Measurements from ENCODE around the gene WWOX. TPM values are rescaled to one million over a fixed set of nuclear protein-coding genes. Genes with fewer than 3 reads are reported as not detected.

WWOX gene
- total and polyA plus RNA-seq, 3 experiments from 2014 or later, result 17.2 to 18.6 (median 18.2) TPM

DNA sequence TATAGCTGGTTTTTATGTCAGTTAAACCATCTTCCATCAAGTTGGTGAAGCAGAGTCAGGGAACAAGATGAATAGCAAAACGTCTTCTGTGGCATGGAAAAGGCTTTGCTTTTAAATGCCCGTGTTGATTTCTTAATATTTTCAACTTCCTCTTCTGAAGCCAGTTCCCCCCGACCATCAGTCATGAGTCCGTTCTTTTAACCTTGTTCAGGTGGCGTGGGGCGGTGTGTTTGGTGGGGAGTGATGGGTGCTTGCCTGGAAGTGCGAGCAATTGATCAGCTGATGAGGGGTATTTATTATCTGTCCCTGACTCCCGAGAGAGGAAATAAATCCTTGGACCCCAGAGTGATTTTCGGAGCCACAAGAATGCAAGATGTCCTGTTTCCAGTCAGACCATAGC is 147.1 kb downstream of the WWOX start:
- ChIA-PET POLR2A (no interaction called here), CTCF (no interaction called here)
- H3K27me3 ChIP-seq (ENCODE audit: insufficient read depth, low read length, poor library complexity, severe bottlenecking), result no peaks in the 10 kb centered on the region
- no peaks in the 10 kb centered on the region for H3K4me1 ChIP-seq (ENCODE audit: insufficient read depth, low read length)
- Mint-ChIP-seq H3K9me3 (peaks cover 0 to 4% (median 0%) of the 10 kb centered on the region in 5 donors), H3K4me3 (no peak overlapping the region), H3K27me3 (no peaks in the 10 kb centered on the region), H3K4me1 (peaks cover 4 to 16% (median 16%) of the 10 kb centered on the region in 3 donors), H3K27ac (no peak overlapping the region), H3K36me3 (peaks cover 0 to 9% (median 3%) of the 10 kb centered on the region in 3 donors)
- no peaks in the 10 kb centered on the region for H3K9me3 ChIP-seq (ENCODE audit: low read length)
- no peak overlapping the region for H3K27ac ChIP-seq (ENCODE audit: low read depth, low read length)
- no peaks in the 10 kb centered on the region for H3K36me3 ChIP-seq (ENCODE audit: insufficient read depth, low read length)
- DNase-seq, result no peak
- no peak overlapping the region for H3K4me3 ChIP-seq (ENCODE audit: low read length)

GRCh38 chr16:78249056-78249455 is 149.6 kb downstream of the WWOX start:
- CTCF ChIA-PET, result no interaction called here
- peaks cover 5 to 16% (median 16%) of the 10 kb centered on the region in 3 donors for H3K4me1 Mint-ChIP-seq
- Histone ChIP-seq H3K36me3 (ENCODE audit: insufficient read depth, low read length) (no peaks in the 10 kb centered on the region), H3K9me3 (ENCODE audit: low read length) (no peaks in the 10 kb centered on the region), H3K4me3 (ENCODE audit: low read length) (no peak overlapping the region), H3K27ac (ENCODE audit: low read depth, low read length) (no peak overlapping the region), H3K4me1 (ENCODE audit: insufficient read depth, low read length) (no peaks in the 10 kb centered on the region), H3K27me3 (ENCODE audit: insufficient read depth, low read length, poor library complexity, severe bottlenecking) (no peaks in the 10 kb centered on the region)
- no peak for DNase-seq
- no peak overlapping the region for H3K4me3 Mint-ChIP-seq
- H3K36me3 Mint-ChIP-seq, result peaks cover 0 to 9% (median 3%) of the 10 kb centered on the region in 3 donors
- POLR2A ChIA-PET, result no interaction called here
- no peak overlapping the region for H3K27ac Mint-ChIP-seq
- H3K9me3 Mint-ChIP-seq, result peaks cover 0 to 1% (median 0%) of the 10 kb centered on the region in 5 donors
- H3K27me3 Mint-ChIP-seq, result no peaks in the 10 kb centered on the region

- ChIA-PET CTCF (no interaction called here), POLR2A (no interaction called here)
- Mint-ChIP-seq H3K27me3 (no peaks in the 10 kb centered on the region), H3K27ac (no peak overlapping the region), H3K4me1 (peaks cover 5 to 16% (median 16%) of the 10 kb centered on the region in 3 donors), H3K4me3 (no peak overlapping the region), H3K36me3 (peaks cover 0 to 9% (median 3%) of the 10 kb centered on the region in 3 donors), H3K9me3 (peaks cover 0 to 1% (median 0%) of the 10 kb centered on the region in 5 donors)
- no peaks in the 10 kb centered on the region for H3K4me1 ChIP-seq (ENCODE audit: insufficient read depth, low read length)
- H3K4me3 ChIP-seq (ENCODE audit: low read length), result no peak overlapping the region
- H3K27me3 ChIP-seq (ENCODE audit: insufficient read depth, low read length, poor library complexity, severe bottlenecking), result no peaks in the 10 kb centered on the region
- no peaks in the 10 kb centered on the region for H3K36me3 ChIP-seq (ENCODE audit: insufficient read depth, low read length)
- H3K9me3 ChIP-seq (ENCODE audit: low read length), result no peaks in the 10 kb centered on the region
- no peak for DNase-seq
- no peak overlapping the region for H3K27ac ChIP-seq (ENCODE audit: low read depth, low read length)
Observed at GRCh38 chr16:78249832-78250231, 150.4 kb downstream of the WWOX start.

GRCh38 chr16:78251115-78251514 is 151.7 kb downstream of the WWOX start:
- DNase-seq, result no peak
- H3K4me3 Mint-ChIP-seq, result no peak overlapping the region
- no peaks in the 10 kb centered on the region for H3K4me1 ChIP-seq (ENCODE audit: insufficient read depth, low read length)

GRCh38 chr16:78252757-78253156 is 153.3 kb downstream of the WWOX start:
- Mint-ChIP-seq H3K9me3 (peaks cover 0 to 1% (median 0%) of the 10 kb centered on the region in 5 donors), H3K4me3 (no peak overlapping the region), H3K27me3 (no peaks in the 10 kb centered on the region), H3K36me3 (peaks cover 0 to 8% (median 5%) of the 10 kb centered on the region in 3 donors), H3K4me1 (peaks cover 5 to 16% (median 16%) of the 10 kb centered on the region in 3 donors), H3K27ac (no peak overlapping the region)
- POLR2A ChIA-PET, result no interaction called here
- no peak overlapping the region for H3K4me3 ChIP-seq (ENCODE audit: low read length)
- H3K9me3 ChIP-seq (ENCODE audit: low read length), result no peaks in the 10 kb centered on the region
- CTCF ChIA-PET, result no interaction called here
- no peaks in the 10 kb centered on the region for H3K36me3 ChIP-seq (ENCODE audit: insufficient read depth, low read length)
- no peaks in the 10 kb centered on the region for H3K27me3 ChIP-seq (ENCODE audit: insufficient read depth, low read length, poor library complexity, severe bottlenecking)
- no peaks in the 10 kb centered on the region for H3K4me1 ChIP-seq (ENCODE audit: insufficient read depth, low read length)
- no peak overlapping the region for H3K27ac ChIP-seq (ENCODE audit: low read depth, low read length)
- no peak for DNase-seq

More at GRCh38 chr16:78251115-78251514, 151.7 kb downstream of the WWOX start:
- Mint-ChIP-seq H3K9me3 (peaks cover 0 to 1% (median 0%) of the 10 kb centered on the region in 5 donors), H3K27me3 (no peaks in the 10 kb centered on the region), H3K36me3 (peaks cover 0 to 12% (median 3%) of the 10 kb centered on the region in 3 donors), H3K27ac (no peak overlapping the region), H3K4me1 (peaks cover 5 to 16% (median 16%) of the 10 kb centered on the region in 3 donors)
- POLR2A ChIA-PET, result no interaction called here
- no peaks in the 10 kb centered on the region for H3K9me3 ChIP-seq (ENCODE audit: low read length)
- H3K27me3 ChIP-seq (ENCODE audit: insufficient read depth, low read length, poor library complexity, severe bottlenecking), result no peaks in the 10 kb centered on the region
- CTCF ChIA-PET, result no interaction called here
- no peak overlapping the region for H3K4me3 ChIP-seq (ENCODE audit: low read length)
- H3K27ac ChIP-seq (ENCODE audit: low read depth, low read length), result no peak overlapping the region
- no peaks in the 10 kb centered on the region for H3K36me3 ChIP-seq (ENCODE audit: insufficient read depth, low read length)

GRCh38 chr16:78254841-78255240 is 155.4 kb downstream of the WWOX start:
- peaks cover 5 to 16% (median 16%) of the 10 kb centered on the region in 3 donors for H3K4me1 Mint-ChIP-seq
- Histone ChIP-seq H3K4me3 (ENCODE audit: low read length) (no peak overlapping the region), H3K4me1 (ENCODE audit: insufficient read depth, low read length) (no peaks in the 10 kb centered on the region), H3K27me3 (ENCODE audit: insufficient read depth, low read length, poor library complexity, severe bottlenecking) (no peaks in the 10 kb centered on the region), H3K9me3 (ENCODE audit: low read length) (no peaks in the 10 kb centered on the region), H3K36me3 (ENCODE audit: insufficient read depth, low read length) (no peaks in the 10 kb centered on the region), H3K27ac (ENCODE audit: low read depth, low read length) (no peak overlapping the region)
- ChIA-PET CTCF (no interaction called here), POLR2A (no interaction called here)
- no peak overlapping the region for H3K4me3 Mint-ChIP-seq
- no peak overlapping the region for H3K27ac Mint-ChIP-seq
- no peak for DNase-seq
- H3K9me3 Mint-ChIP-seq, result no peaks in the 10 kb centered on the region
- no peaks in the 10 kb centered on the region for H3K27me3 Mint-ChIP-seq
- peaks cover 0 to 3% (median 2%) of the 10 kb centered on the region in 3 donors for H3K36me3 Mint-ChIP-seq

- Histone ChIP-seq H3K4me3 (ENCODE audit: low read length) (no peak overlapping the region), H3K27ac (ENCODE audit: low read depth, low read length) (no peak overlapping the region), H3K36me3 (ENCODE audit: insufficient read depth, low read length) (no peaks in the 10 kb centered on the region), H3K27me3 (ENCODE audit: insufficient read depth, low read length, poor library complexity, severe bottlenecking) (no peaks in the 10 kb centered on the region), H3K9me3 (ENCODE audit: low read length) (no peaks in the 10 kb centered on the region), H3K4me1 (ENCODE audit: insufficient read depth, low read length) (no peaks in the 10 kb centered on the region)
- peaks cover 0 to 3% (median 2%) of the 10 kb centered on the region in 3 donors for H3K36me3 Mint-ChIP-seq
- peaks cover 0 to 2% (median 0%) of the 10 kb centered on the region in 3 donors for H3K4me1 Mint-ChIP-seq
- ChIA-PET POLR2A (no interaction called here), CTCF (no interaction called here)
- no peak for DNase-seq
- H3K9me3 Mint-ChIP-seq, result no peaks in the 10 kb centered on the region
- H3K27ac Mint-ChIP-seq, result no peak overlapping the region
- H3K4me3 Mint-ChIP-seq, result no peak overlapping the region
- H3K27me3 Mint-ChIP-seq, result no peaks in the 10 kb centered on the region
Observed at GRCh38 chr16:78256686-78257375, 157.4 kb downstream of the WWOX start.

GRCh38 chr16:78257376-78257728 is 157.9 kb downstream of the WWOX start:
- H3K27ac ChIP-seq (ENCODE audit: low read depth, low read length), result no peak overlapping the region
- Mint-ChIP-seq H3K9me3 (no peaks in the 10 kb centered on the region), H3K27ac (no peak overlapping the region), H3K27me3 (no peaks in the 10 kb centered on the region), H3K4me1 (no peaks in the 10 kb centered on the region), H3K36me3 (peaks cover 0 to 3% (median 2%) of the 10 kb centered on the region in 3 donors), H3K4me3 (no peak overlapping the region)
- POLR2A ChIA-PET, result no interaction called here
- no peaks in the 10 kb centered on the region for H3K36me3 ChIP-seq (ENCODE audit: insufficient read depth, low read length)
- CTCF ChIA-PET, result no interaction called here
- no peaks in the 10 kb centered on the region for H3K27me3 ChIP-seq (ENCODE audit: insufficient read depth, low read length, poor library complexity, severe bottlenecking)
- H3K9me3 ChIP-seq (ENCODE audit: low read length), result no peaks in the 10 kb centered on the region
- H3K4me1 ChIP-seq (ENCODE audit: insufficient read depth, low read length), result no peaks in the 10 kb centered on the region
- DNase-seq, result no peak
- no peak overlapping the region for H3K4me3 ChIP-seq (ENCODE audit: low read length)
